Choroid plexus epithelial cell (primary cell): ENCODE data around the gene TSPEAR.

Source experiments
- DNase-seq: peaks from one replicate; pipeline ENCODE4 v3.0.0-alpha.2; 2010; ENCODE audit warnings: low read depth
- H3K4me3 ChIP-seq: 2 replicates; pipeline ENCODE4 v1.5.1; 2011; ENCODE audit warnings: low read depth, mild to moderate bottlenecking, control low read depth, low read length, moderate library complexity
- TF ChIP-seq, protein P1 (sequence below): conservative IDR thresholded peaks from 2 replicates; pipeline ENCODE4 v1.5.1; 2011; ENCODE audit warnings: low read depth, mild to moderate bottlenecking, control low read depth, inconsistent platforms, low read length, moderate library complexity

Gene TSPEAR

DNA sequence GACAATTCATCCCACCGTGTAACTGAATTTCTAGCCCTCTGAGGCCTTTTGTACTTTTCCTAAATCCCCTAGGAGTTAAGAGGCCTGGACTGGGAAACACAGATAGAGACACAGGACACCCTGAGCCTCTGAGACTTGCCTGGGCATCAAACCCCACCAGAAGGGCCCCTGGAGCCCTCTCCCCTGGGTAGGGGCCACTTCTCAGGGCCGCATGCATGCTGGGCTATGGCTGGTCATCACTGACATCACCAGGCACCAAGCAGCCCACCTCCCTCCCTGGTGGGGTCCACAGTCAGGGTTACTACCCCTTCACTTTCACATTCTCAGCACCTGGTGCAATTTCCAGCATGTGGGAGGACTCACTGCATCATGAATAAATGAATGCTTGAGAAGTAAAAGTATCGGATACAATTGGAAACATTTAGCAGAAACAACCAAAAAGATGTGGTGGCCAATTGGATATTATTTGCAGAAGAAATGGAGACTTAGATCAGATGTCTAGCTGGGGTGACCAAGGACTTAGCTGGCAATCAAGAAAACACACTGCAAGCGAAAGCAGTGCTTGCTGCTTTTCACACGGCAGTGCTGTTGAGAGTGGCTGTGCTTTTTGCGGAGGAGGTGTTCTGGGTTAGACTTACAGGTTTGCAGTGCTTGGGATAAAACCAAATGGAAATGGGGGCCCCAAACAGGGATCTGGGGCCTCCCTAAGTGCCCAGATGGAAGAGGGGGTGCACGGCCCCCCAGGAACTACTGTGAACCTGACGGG is 111.9 kb downstream of the TSPEAR start:
- H3K4me3 ChIP-seq: no peak overlapping the region
- TF ChIP-seq, protein P1, sequence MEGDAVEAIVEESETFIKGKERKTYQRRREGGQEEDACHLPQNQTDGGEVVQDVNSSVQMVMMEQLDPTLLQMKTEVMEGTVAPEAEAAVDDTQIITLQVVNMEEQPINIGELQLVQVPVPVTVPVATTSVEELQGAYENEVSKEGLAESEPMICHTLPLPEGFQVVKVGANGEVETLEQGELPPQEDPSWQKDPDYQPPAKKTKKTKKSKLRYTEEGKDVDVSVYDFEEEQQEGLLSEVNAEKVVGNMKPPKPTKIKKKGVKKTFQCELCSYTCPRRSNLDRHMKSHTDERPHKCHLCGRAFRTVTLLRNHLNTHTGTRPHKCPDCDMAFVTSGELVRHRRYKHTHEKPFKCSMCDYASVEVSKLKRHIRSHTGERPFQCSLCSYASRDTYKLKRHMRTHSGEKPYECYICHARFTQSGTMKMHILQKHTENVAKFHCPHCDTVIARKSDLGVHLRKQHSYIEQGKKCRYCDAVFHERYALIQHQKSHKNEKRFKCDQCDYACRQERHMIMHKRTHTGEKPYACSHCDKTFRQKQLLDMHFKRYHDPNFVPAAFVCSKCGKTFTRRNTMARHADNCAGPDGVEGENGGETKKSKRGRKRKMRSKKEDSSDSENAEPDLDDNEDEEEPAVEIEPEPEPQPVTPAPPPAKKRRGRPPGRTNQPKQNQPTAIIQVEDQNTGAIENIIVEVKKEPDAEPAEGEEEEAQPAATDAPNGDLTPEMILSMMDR: no peak
- no peak for DNase-seq

DNA sequence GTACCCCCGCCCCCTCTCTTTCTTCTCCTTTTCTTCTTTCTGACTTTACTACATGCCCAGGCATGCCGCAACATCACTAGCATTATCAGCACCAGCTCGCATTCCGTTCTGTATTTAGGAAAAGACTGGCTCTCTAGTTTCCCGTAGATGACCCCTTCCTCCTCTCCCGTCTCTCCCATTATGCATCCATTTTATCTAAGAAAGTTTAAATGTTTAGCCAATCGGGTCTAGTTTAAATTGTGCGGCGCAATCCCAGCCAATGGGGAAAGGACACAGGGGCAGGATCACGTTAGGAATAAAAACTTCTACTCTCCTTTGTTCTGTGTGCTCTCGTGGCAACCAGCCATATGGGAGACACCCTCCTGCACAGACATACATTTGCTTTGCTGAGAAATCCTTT is 113.3 kb downstream of the TSPEAR start:
- DNase-seq: no peak
- TF ChIP-seq, protein P1: no peak
- H3K4me3 ChIP-seq: no peak overlapping the region

DNA sequence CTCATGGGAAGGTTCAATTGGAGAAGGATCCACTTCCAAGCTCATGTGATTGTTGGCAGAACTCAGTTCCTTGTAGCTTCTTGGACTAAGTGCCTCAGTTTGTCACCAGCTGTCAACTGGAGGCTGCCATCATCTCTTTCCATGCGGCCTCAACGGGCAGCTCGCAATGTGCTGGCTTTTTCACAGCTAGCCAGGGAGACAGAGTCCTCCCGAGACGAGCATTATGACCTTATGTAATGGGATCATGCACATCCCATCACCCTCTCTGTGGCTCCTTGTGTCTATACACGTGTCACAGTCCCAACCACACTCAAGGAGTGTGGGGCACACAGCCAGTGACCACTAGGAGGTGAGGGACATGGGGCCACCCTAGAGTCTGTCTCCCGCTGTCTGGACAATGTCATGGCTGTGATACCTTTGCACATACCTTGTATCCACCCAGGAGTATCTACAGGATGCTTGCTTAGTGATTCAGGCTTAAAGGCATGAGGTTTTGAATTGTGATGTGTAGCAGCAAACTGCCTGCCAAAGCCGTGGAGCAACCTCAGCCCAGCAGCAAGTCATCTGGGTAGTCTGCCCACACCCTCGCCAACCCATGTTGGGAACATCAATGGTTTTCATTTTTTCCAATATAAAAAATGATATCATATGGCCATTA is 115.2 kb downstream of the TSPEAR start:
- DNase-seq: no peak
- no peak overlapping the region for H3K4me3 ChIP-seq
- TF ChIP-seq, protein P1: no peak

DNA sequence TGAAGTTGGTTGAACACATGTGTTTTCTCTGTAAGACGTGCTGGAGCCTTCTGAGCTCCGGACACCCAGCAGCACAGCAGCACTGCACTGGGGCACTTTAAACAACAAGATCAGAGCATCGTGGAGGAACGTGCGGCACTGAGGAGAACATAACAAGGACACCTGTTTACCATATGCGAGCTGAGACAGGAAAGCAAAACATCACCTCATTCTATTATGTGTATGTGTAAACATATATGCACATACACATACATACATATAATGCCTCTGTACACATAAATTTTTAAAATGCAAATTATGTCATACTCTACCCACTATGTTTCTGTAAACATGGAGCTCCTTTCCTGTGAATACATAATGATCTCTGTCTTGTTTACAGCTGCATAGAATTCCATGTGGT is 115.8 kb downstream of the TSPEAR start:
- no peak for DNase-seq
- TF ChIP-seq, protein P1: no peak
- H3K4me3 ChIP-seq: no peak overlapping the region

DNA sequence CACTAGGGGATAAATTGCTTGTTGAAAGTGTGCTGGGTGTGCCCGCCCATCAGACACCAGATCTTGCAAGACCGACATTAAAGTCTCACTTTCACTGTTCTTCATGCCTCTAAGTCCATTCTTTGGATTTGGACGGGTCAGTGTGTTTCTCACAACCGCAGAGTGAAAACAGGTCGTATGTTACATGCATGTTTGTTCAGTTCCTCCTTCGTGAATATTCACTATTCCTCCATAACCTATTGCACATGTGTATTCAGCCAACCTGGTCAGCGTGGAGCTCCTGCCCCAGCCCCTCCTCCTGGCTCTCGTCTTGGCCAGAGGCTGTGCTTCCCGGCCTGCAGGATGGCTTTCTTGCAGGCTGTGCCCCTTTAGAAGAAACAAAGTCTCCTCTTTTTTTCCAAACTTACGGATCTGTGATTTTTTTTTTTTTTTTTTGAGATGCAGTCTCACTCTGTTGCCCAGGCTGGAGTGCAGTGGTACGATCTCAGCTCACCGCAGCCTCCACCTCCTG is 116.9 kb downstream of the TSPEAR start:
- H3K4me3 ChIP-seq: no peak overlapping the region
- TF ChIP-seq, protein P1: no peak
- no peak for DNase-seq

DNA sequence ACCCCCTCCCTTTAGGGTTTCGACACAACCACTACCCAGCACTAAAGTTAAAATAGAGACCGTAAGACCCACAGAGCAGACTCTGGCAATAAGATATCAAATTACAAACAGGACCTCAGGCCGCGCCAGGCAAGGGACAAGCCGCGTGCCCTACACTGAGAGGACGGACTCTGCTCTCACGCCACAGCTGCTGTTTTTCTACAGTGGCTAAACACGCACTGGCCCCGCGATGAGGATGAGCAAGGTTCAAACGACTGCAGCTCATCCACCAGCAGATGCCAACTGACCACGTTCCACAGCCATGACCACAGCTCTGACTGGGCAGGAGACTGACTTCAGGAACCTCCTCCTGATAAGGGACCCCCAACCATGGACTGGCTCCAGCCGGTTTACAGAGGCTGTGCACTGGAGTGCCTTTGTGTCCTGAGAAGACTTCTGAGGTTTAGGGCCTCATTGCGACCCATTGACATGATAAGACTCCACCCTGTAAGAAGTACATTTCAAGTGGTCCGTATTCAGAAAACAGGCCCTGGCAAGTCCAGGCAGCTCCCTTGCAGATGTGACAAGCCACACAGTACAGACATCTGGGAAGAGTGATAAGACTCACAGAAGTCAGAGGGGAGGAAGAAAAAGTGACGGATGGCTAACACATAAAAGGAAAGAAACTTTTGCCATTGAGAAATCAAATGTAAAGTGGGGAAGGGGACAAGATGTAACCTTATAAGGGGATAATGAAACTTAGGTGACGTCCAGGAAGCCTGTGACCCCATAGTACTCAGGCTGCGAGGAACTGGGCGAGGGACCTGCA is 117.6 kb downstream of the TSPEAR start:
- TF ChIP-seq, protein P1: no peak
- no peak for DNase-seq
- H3K4me3 ChIP-seq: no peak overlapping the region
